Stimulated activated CD4-positive, alpha-beta T cell treated with anti-CD3 and anti-CD28 coated beads, Interleukin-4, amount 100 ng/mL, for 4 hours (primary cell): ENCODE measurements around the gene C3orf70.

Experiments used
- DNase-seq, 2 experiments: peaks; one replicate each; pipeline ENCODE4 v3.0.0-alpha.2; 2020

Gene C3orf70

GRCh38 chr3:185046603-185047002 lies 106.3 kb downstream of the C3orf70 start:
- no peak for DNase-seq

DNA sequence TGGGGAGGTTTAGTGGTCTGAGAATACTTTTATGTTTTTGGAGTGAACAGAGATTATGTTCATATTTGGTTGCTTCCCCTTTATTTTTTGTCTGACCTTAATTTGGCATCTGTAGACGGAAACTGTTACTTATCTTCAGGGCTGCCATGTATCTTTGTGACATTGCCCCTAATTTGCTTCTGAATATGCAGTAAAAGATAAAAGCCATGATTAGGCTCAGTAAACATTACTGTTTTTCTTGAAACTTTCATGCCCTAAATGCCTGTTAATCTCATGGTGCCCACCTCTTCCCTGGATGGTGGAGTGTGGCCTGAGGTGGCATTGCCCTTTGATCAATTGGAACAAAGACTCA lies 106.7 kb downstream of the C3orf70 start:
- DNase-seq, result no peak

- DNase-seq, result no peak
These were observed 110.4 kb downstream of the C3orf70 start for GRCh38 chr3:185042312-185043050.

- DNase-seq, result no peak
These were observed 111.3 kb downstream of the C3orf70 start for GRCh38 chr3:185041540-185041939.

GRCh38 chr3:185040425-185040824 lies 112.4 kb downstream of the C3orf70 start:
- no peak for DNase-seq

DNA sequence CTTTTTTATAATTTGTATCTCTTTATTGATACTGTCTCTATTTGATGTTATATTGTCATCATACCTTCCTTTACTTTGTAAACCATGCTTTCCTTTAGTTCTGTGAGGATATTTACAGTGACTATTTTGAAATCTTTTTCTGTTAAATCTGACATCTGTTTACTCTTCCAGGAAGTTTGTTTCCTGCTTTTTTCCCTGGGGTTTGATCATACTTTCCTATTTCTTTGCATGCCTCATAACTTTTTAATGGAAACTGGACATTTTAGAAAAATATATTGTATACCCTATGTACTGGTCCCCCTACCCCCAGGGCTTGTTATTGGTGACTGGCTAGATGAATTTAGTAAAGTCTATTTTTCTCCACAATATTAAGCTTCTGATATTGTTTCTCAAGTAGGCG lies 115.1 kb downstream of the C3orf70 start:
- no peak for DNase-seq

- no peak for DNase-seq
These were observed 121.9 kb downstream of the C3orf70 start for GRCh38 chr3:185030951-185031350.

DNA sequence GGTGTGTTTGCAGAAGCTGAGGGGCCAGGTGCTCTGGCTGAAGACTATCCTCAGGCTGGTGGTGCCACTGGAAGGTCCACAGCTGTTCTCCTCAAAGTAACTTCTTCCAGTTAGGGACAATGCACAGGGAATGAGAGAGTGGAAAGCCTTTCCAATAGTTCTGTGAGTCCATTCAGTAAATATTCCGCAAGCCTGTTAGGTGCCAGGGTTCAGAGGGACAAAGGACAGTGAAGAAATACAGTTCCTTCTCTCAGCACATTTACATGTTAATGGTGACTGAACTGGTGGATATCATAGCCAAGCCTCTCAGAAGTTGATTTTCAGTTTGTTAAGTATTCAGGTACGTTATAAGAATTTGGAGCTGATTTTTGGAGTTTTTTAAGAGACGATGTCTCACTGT lies 122.5 kb downstream of the C3orf70 start:
- DNase-seq, result no peak

DNA sequence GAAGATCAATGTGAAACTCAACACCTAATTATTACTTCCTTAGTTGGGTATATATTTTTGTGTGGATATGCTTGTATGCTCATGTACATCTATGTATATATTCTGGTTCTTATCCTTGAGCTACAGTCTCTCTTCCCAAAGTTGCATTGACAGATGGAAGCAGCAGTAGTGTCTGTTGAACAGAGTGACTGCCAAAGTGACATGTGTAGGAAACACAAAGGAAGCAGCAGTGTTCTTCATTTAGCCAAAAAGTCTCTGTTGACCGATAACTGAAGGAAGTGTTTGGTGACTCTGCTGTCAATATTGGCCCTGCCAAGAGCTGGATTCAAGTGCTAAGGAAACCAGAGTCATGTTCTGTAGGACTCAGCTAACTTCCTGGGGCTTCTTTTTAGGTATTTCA lies 123.8 kb downstream of the C3orf70 start:
- no peak for DNase-seq

DNA sequence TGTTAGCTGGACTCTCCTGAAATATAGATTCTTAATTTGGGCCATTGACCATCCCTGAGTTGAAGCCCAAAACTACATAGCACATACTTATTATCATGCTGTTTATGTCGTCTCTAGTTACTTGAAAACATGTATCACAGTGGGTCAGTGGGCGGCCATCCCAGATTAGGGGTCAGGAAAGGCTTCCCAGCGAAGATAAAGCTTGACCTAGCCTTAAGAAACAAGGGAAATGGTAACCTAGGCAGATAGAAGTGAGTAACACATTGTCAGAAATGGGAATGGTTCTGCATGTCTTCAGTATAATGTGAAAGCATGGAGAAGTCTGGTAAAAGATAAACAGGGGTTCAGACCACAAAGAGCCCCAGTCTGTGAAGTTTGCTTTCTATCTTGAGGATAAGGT lies 124.7 kb downstream of the C3orf70 start:
- no peak for DNase-seq
